Activated CD4-positive, alpha-beta T cell treated with anti-CD3 and anti-CD28 coated beads for 4 hours (primary cell): ENCODE results near the gene DYNLT1.
"Not testable (repeated sequence)": the region's sequence is repeated elsewhere in the genome, so short reads cannot be mapped to it uniquely, and the experiment has no call there.

ENCODE experiments used
- DNase-seq, 2 donors: peaks; one replicate each; pipeline ENCODE4 v3.0.0-alpha.2; 2020

The DYNLT1 gene

GRCh38 chr6:158644231-158645063, at the start of gene DYNLT1:
DYNLT1 (minus strand) TSS chr6:158644743; CDS start chr6:158644708, 35 bp downstream.
- peak; percentile 83 to 84 for DNase-seq

GRCh38 chr6:158688860-158689259, 44.3 kb upstream of the DYNLT1 start:
- DNase-seq, result no peak

- no peak for DNase-seq
Observed at GRCh38 chr6:158687506-158687905, 43.0 kb upstream of the DYNLT1 start.

GRCh38 chr6:158686791-158687381, 42.3 kb upstream of the DYNLT1 start:
- DNase-seq, result peak; percentile 24 to 27

- no peak for DNase-seq
Observed at GRCh38 chr6:158686311-158686710, 41.8 kb upstream of the DYNLT1 start.

- DNase-seq, result no peak
Observed at GRCh38 chr6:158684745-158685324, 40.3 kb upstream of the DYNLT1 start.

GRCh38 chr6:158684311-158684710, 39.8 kb upstream of the DYNLT1 start:
- DNase-seq, result no peak

GRCh38 chr6:158680481-158680880, 35.9 kb upstream of the DYNLT1 start:
- no peak for DNase-seq

- no peak for DNase-seq
Observed at GRCh38 chr6:158680015-158680414, 35.5 kb upstream of the DYNLT1 start.

- no peak for DNase-seq
Observed at GRCh38 chr6:158677906-158678578, 33.5 kb upstream of the DYNLT1 start.

- not testable (repeated sequence) for DNase-seq
Observed at GRCh38 chr6:158677094-158677493, 32.6 kb upstream of the DYNLT1 start.

GRCh38 chr6:158674342-158675131, 30.0 kb upstream of the DYNLT1 start:
- DNase-seq, result no peak

- DNase-seq, result no peak
Observed at GRCh38 chr6:158672726-158673125, 28.2 kb upstream of the DYNLT1 start.

GRCh38 chr6:158672119-158672518, 27.6 kb upstream of the DYNLT1 start:
- not testable (repeated sequence) for DNase-seq

- no peak for DNase-seq
Observed at GRCh38 chr6:158669145-158670035, 24.8 kb upstream of the DYNLT1 start.

GRCh38 chr6:158668707-158669103, 24.2 kb upstream of the DYNLT1 start:
- no peak for DNase-seq

GRCh38 chr6:158667360-158667981, 22.9 kb upstream of the DYNLT1 start:
- no peak for DNase-seq

- DNase-seq, result no peak
Observed at GRCh38 chr6:158666628-158667359, 22.3 kb upstream of the DYNLT1 start.

GRCh38 chr6:158665332-158665731, 20.8 kb upstream of the DYNLT1 start:
- no peak for DNase-seq

- DNase-seq, result no peak
Observed at GRCh38 chr6:158663625-158664165, 19.2 kb upstream of the DYNLT1 start.
